ENCODE data around the gene MBD3L2B.
"Not testable (repeated sequence)": the region's sequence is repeated elsewhere in the genome, so short reads cannot be mapped to it uniquely, and the experiment has no call there.

The MBD3L2B gene

DNA sequence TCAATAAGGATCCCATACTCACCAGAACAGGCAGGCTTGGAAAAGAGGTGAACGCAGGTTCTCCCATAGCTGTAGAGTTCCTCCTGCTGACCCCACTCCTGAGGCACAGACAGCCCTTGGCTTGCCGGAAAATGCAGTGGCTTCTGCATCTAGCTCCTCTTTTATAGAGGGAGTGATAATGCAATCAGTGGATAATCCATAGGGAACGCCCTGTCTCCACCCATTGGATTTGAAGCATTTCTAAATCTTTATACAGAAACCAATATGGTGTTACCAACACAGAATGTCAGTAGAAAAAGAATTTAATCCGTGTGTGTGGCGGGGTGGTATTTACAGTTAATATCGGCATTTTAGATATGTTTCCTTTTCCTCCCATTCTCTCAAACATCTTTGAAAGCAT is at the start of gene MBD3L2B:
Gene MBD3L2B (minus strand): TSS at position 101 of the 400 bp plus-strand sequence. CDS start 34 bp downstream, at position 67.
- DNase-seq, result not testable (repeated sequence)

DNA sequence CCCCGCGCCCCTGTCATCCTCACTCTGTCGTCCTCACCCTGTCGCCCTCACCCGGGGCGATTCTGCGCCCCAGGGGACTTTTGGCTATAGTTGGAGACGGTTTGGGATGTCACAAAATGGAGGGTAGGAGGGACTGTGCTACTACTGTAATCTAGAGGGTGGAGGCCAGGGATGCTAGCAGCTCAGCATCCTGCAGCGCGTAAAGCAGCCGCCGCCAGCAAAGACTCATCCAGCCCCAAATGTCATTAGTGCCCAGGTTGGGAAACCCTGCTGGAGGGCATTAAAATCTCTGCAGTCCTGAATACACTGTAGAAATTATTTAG is 48.6 kb upstream of the MBD3L2B start:
- no peak for DNase-seq

DNA sequence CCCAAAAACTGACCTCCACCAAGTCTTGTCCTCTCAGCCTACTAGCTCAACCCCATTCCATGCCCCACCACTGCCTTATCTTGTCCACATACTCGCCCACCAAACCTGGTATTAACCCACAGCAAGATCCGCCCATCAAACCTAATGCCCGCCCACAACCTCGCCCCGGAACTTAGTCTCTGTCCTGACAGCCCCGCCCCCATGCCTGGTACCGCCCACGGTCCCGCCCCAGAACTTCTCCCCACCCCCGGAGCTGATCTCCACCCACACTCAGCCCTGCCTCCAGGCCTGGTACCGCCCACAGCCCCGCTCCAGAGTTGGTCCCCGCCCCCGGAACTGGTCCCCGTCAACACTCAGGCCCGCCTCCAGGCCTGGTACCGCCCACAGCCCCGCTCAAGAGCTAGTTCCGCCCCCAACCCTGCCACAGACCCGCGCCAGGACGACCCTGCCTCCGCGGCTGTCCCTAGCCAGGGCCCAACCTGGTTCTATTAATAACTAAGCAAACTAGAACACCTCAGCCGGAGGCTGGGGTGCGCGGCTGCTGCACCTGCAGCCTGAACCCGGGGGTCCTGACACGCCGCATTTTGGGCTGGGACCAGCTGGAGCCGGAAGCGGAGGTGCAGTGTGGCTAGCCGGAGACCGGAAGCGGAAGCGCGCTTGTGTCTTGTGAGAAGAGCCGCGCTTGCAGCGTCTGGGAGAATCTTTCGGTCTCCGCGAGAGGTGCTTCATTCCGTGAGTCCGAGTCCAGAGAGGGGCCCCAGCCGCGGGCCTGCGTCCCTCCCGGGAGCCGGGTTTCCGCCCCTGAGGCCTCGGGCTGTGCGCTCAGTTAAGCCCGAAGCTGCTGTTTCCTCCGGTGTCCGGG is 48.0 kb upstream of the MBD3L2B start, which contains the start of gene ZNF557:
Gene ZNF557 (plus strand): TSS at position 662 of the 862 bp plus-strand sequence. CDS start 5,372 bp downstream, outside the sequence.
- peak; percentile 99 for DNase-seq

DNA sequence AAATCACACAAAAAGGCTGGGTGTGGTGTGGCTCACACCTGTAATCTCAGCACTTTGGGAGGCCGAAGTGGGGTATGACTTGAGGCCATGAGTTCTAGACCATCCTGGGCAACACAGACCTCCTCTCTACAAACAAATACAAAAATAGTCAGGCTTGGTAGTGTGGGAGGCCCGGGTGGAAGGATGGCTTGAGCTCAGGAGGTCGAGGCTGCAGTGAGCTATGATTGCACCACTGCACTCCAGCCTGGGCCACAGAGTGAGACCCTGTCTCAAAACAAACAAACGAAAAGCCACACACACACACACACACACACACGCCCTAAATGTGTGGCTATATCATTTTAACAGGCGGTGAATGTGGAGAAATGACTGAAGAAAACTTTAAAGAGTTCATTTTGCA is 47.4 kb upstream of the MBD3L2B start:
- DNase-seq, result no peak

DNA sequence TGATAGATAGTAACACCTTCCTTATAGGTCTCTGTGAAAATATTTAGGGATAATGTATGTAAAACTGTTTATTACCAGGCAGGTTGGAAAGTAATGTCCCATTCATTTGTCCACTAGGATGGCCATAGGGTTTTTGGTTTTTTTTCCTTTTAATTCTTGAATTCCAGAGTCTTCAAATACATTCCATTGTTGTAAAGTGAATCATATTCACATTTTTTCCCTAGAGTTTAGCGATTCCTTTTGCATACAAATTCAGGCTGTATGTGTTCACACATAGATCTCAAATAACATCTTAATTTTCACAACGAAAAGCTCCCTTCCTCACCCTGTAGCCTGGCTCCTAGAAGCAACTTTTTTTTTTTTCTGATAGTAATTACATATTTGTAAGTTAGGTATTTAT is 46.5 kb upstream of the MBD3L2B start:
- no peak for DNase-seq

DNA sequence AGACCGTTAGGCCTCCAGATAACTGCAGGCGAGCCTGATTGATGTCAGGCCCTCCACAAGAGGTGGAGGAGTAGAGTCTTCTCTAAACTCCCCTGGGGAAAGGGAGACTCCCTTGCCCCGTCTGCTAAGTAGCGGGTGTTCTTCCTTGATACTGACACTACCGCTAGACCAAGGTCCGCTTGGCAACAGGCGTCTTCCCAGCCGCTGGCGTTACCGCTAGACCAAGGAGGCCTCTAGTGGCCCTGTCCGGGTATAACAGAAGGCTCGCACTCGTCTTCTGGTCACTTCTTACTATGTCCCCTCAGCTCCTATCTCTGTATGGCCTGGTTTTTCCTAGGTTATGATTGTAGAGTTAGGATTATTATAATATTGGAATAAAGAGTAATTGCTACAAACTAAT is 45.9 kb upstream of the MBD3L2B start:
- not testable (repeated sequence) for DNase-seq

DNA sequence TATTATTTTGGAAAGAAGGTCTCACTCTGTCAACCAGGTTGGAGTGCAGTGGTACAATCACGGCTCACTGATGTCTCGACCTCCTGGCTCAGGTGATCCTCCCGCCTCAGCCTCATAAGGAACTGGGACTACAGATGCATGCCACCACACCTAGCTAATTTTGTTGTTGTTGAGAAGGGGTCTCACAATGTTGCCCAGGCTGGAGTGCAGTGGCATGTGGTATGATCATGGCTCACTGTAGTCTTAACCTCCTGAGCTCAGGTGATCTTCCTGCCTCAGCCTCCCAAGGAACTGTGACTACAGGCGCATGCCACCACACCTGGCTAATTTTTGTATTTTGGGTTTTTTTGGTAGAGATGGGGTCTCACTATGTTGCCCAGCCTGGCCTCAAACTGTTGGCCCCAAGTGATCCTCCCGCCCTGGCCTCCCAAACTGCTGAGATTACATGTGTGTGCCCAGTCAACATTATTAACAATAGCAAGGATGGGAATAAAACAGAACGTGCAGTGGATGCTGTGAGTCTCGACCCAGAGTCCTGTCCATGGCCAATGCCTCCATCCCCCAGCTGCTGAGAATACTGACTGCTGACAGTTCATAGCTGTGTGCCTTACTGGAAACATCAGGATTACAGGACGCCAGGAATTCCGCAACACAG is 42.7 kb upstream of the MBD3L2B start:
- no peak for DNase-seq

DNA sequence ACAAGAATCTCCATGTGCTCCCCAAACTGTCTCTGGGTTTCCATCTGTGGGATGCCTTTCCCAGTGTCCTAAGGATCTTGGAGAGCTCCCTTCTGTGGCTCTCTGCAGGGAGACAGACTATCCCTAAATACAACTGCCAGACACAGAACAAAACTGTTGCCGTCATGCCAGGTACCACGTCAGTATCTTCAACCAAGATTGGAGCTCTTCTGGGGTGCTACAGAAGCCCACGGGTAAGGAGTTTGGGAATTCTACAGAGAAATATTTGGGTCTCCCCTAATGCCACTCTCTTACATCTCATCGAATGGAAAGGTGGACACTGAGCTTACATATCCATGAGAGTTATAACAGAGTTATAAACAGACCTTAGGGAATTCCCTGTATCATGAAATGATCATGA is 42.1 kb upstream of the MBD3L2B start:
- no peak for DNase-seq

DNA sequence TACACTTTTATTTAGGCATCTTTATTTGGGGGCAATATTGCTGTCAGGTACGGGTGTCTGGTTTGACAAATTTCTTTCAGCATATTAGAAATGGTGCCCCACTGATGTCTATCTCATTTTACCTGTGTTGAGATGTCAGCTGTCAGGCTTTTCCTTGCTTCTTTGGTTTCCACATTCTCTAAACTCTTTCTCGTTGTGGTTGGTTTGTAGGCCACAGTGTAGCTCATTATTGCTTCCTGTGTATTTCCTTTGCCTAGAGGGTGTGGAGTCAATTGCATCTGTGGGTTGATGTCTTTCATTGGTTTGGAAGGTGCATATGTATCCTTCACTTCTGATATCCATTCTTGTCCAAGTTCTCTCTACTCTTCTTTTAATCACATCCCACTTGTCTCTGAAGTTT is 38.7 kb upstream of the MBD3L2B start:
- DNase-seq, result not testable (repeated sequence)

DNA sequence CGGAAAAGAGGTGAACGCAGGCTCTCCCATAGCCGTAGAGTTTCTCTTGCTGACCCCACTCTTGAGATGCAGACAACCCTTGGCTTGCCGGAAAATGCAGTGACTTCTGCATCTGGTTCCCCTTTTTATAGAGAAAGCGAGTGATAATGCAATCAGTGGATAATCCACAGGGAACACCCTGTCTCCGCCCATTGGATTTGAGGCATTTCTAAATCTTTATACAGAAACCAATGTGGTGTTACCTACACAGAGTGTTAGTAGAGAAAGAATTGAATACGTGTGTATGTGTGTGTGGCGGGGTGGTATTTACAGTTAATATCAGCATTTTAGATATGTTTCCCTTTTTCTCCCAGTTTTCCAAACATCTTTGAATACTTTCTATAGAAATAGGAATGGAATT is 37.3 kb upstream of the MBD3L2B start, which contains the start of gene MBD3L3:
Gene MBD3L3 (minus strand): TSS at position 101 of the 400 bp plus-strand sequence. CDS start 71 bp downstream, at position 30.
- DNase-seq, result not testable (repeated sequence)

DNA sequence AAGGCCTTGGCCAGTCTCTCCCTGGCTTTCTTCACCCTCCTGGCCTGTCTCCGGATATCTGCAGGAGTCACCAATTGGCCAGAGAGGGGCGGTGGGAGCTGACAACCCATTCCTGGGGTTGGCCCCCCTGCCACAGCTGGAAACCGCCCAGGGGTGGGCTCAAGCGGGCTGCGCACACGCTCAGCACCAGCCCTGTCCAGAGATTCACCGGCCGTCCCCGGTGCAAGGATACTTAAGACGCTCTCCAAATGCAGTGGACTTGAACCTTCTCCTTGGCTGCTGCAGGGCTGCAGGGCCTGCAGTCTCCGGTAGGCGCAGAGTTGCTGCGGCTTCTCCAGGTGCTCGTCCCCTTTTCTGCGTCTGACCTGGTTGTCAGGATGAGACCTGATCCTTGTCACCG is 35.1 kb upstream of the MBD3L2B start:
- not testable (repeated sequence) for DNase-seq

DNA sequence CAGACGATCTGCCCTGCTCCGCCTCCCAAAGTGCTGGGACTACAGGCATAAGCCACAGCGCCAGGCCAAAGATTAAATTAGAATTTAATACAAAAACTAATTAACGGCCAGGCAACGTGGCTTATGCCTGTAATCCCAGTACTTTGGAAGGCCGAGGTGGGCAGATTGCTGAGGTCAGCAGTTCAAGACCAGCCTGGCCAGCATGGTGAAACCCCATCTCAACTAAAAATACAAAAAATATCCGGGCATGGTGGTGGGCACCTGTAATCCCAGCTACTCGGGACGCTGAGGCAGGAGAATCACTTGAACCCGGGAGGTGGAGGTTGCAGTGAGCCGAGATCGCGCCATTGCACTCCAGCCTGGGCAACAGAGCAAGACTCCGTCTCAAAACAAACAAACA is 34.4 kb upstream of the MBD3L2B start:
- not testable (repeated sequence) for DNase-seq

DNA sequence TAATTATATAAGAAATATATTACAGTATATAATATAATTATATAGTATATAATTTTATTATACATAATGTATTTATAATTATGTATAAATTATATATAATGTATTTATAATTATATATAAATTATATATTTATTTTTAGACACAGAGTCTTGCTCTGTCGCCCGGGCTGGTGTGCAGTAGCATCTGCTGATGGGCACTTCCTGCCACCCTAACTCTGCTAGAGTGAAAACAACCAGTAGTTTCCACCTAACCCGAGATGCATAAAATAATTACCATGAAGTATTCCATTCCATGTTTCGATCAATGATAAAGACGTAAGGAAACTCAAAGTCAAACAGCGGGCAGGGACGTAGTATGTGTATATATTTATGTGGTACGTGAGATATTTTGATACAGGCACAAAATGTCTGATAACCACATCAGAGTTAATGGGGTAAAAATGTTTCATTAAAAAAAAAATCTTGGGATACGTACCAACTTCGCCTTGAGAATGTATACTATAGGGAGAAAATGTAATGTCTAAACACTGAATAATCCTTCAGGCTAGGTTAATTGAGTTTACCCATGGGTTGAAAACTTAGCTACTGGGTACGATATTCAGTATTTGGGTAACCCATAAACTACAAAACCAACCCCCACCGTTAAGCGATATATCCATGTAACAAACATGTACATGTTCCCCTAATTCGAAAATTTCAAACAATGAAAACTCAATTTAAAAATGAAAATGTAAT is 33.6 kb upstream of the MBD3L2B start:
- not testable (repeated sequence) for DNase-seq

DNA sequence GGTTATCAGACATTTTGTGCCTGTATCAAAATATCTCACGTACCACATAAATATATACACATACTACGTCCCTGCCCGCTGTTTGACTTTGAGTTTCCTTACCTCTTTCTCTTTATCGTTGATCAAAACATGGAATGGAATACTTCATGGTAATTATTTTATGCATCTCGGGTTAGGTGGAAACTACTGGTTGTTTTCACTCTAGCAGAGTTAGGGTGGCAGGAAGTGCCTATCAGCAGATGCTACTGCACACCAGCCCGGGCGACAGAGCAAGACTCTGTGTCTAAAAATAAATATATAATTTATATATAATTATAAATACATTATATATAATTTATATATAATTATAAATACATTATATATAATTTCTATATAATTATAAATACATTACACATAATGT is 31.7 kb upstream of the MBD3L2B start:
- not testable (repeated sequence) for DNase-seq

DNA sequence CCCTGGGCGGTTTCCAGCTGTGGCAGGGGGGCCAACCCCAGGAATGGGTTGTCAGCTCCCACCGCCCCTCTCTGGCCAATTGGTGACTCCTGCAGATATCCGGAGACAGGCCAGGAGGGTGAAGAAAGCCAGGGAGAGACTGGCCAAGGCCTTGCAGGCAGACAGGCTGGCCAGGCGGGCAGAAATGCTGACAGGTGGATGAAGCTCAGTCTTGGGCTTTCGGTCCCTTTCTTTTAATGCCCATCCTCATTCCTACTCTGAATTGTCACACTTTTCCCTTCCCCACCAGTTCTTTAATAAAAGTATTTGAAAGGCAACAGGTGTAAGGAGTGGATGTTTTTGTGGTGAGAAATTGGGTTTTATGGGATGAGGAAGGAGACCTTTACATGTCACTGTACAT is 30.2 kb upstream of the MBD3L2B start:
- not testable (repeated sequence) for DNase-seq

DNA sequence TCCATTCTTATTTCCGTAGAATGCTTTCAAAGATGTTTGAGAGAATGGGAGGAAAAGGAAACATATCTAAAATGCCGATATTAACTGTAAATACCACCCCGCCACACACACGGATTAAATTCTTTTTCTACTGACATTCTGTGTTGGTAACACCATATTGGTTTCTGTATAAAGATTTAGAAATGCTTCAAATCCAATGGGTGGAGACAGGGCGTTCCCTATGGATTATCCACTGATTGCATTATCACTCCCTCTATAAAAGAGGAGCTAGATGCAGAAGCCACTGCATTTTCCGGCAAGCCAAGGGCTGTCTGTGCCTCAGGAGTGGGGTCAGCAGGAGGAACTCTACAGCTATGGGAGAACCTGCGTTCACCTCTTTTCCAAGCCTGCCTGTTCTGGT is 27.8 kb upstream of the MBD3L2B start, which contains the start of gene MBD3L2:
Gene MBD3L2 (plus strand): TSS at position 301 of the 400 bp plus-strand sequence. CDS start 53 bp downstream, at position 354.
- DNase-seq, result not testable (repeated sequence)

DNA sequence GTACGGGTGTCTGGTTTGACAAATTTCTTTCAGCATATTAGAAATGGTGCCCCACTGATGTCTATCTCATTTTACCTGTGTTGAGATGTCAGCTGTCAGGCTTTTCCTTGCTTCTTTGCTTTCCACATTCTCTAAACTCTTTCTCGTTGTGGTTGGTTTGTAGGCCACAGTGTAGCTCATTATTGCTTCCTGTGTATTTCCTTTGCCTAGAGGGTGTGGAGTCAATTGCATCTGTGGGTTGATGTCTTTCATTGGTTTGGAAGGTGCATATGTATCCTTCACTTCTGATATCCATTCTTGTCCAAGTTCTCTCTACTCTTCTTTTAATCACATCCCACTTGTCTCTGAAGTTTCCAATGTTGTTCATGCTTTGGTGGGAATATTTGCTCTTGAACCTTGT is 20.3 kb upstream of the MBD3L2B start:
- DNase-seq, result not testable (repeated sequence)

DNA sequence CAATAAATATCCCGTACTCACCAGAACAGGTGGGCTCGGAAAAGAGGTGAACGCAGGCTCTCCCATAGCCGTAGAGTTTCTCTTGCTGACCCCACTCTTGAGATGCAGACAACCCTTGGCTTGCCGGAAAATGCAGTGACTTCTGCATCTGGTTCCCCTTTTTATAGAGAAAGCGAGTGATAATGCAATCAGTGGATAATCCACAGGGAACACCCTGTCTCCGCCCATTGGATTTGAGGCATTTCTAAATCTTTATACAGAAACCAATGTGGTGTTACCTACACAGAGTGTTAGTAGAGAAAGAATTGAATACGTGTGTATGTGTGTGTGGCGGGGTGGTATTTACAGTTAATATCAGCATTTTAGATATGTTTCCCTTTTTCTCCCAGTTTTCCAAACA is 18.8 kb upstream of the MBD3L2B start, which contains the start of gene MBD3L4:
Gene MBD3L4 (minus strand): TSS at position 101 of the 400 bp plus-strand sequence. CDS start 35 bp downstream, at position 66.
- DNase-seq, result not testable (repeated sequence)

DNA sequence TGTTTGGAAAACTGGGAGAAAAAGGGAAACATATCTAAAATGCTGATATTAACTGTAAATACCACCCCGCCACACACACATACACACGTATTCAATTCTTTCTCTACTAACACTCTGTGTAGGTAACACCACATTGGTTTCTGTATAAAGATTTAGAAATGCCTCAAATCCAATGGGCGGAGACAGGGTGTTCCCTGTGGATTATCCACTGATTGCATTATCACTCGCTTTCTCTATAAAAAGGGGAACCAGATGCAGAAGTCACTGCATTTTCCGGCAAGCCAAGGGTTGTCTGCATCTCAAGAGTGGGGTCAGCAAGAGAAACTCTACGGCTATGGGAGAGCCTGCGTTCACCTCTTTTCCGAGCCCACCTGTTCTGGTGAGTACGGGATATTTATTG is 9.0 kb upstream of the MBD3L2B start, which contains the start of gene MBD3L5:
Gene MBD3L5 (plus strand): TSS at position 301 of the 400 bp plus-strand sequence. CDS start 34 bp downstream, at position 335.
- not testable (repeated sequence) for DNase-seq

DNA sequence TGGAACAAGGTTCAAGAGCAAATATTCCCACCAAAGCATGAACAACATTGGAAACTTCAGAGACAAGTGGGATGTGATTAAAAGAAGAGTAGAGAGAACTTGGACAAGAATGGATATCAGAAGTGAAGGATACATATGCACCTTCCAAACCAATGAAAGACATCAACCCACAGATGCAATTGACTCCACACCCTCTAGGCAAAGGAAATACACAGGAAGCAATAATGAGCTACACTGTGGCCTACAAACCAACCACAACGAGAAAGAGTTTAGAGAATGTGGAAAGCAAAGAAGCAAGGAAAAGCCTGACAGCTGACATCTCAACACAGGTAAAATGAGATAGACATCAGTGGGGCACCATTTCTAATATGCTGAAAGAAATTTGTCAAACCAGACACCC is 7.6 kb upstream of the MBD3L2B start:
- DNase-seq, result not testable (repeated sequence)

DNA sequence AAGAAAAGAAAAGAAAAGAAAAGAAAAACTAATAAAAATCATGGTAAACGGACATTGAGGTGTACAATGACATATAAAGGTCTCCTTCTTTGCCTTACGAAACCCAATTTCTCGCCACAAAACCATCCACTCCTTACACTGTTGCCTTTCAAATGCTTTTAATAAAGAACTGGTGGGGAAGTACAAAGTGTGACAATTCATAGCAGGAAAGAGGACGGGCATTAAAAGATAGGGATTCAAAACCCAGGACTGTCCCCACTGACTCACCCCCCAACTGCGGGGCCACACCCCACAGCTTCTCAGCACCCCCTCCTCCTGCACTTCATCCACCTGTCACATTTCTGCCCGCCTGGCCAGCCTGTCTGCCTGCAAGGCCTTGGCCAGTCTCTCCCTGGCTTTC is 2.4 kb downstream of the MBD3L2B start:
- DNase-seq, result no peak

DNA sequence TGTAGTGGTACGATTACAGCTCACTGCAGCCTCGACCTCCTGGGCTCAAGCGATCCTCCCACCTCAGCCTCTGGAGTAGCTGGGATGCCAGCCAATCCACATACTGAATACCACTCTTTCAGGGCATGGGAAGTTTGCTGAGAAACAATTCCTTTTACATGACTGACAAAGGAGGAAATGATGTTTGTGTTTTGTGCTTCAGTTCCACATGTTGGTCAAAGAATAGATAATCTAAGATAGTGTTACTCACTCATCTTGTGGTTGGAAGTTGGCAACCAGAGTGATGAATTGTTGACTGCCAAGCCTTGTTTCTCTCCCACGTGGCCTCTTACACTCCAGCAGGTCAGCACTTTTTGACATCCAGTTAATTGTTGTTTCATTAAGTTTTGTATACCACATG is 7.6 kb downstream of the MBD3L2B start:
- DNase-seq, result peak; percentile 39

Measured in activated CD4-positive, alpha-beta T cell treated with anti-CD3 and anti-CD28 coated beads, Interleukin-2, amount 50 U/mL, for 16 hours (primary cell).